GM23338 (cell line): Measurements from ENCODE around the gene EGF. TPM values are rescaled to one million over a fixed set of nuclear protein-coding genes. Genes with fewer than 3 reads are reported as not detected.

Source experiments
- ATAC-seq: fragments of 200-7000 bp; cut with Tn5 transposase; 3 replicates; pipeline ENCODE4 v1.9.1; 2020
- DNase-seq: peaks from one replicate; pipeline ENCODE4 v3.0.0-alpha.2; 2015; ENCODE audit warnings: low spot score
- H2AFZ ChIP-seq: fragments of 200-600 bp; sonication (generic); 2 replicates; pipeline ENCODE4 v1.8.0; 2016; ENCODE audit warnings: antibody characterized with exemption, mild to moderate bottlenecking, moderate library complexity
- H3F3A ChIP-seq: fragments of 200-600 bp; sonication (generic); replicated peaks from 2 replicates; pipeline ENCODE4 v1.8.0; 2017; ENCODE audit warnings: antibody characterized with exemption, mixed run types, low read depth
- H3K27ac ChIP-seq: fragments of 200-600 bp; sonication (generic); 2 replicates; pipeline ENCODE4 v1.6.1; 2016; ENCODE audit warnings: low read depth
- H3K27me3 ChIP-seq: fragments of 200-600 bp; sonication (generic); 2 replicates; pipeline ENCODE4 v1.8.0; 2016; ENCODE audit warnings: mild to moderate bottlenecking, mixed run types, moderate library complexity; ENCODE audit not compliant: insufficient read depth
- H3K36me3 ChIP-seq: fragments of 200-600 bp; sonication (generic); 2 replicates; pipeline ENCODE4 v1.8.0; 2016; ENCODE audit warnings: mild to moderate bottlenecking; ENCODE audit not compliant: insufficient read depth
- H3K4me1 ChIP-seq: fragments of 200-600 bp; sonication (generic); 2 replicates; pipeline ENCODE4 v1.8.0; 2016; ENCODE audit warnings: mild to moderate bottlenecking, moderate library complexity; ENCODE audit not compliant: insufficient read depth
- H3K4me2 ChIP-seq: fragments of 200-600 bp; sonication (generic); 2 replicates; pipeline ENCODE4 v1.7.1; 2017; ENCODE audit warnings: mixed run types
- H3K4me3 ChIP-seq: fragments of 200-600 bp; sonication (generic); 2 replicates; pipeline ENCODE4 v1.6.1; 2016; ENCODE audit warnings: mixed run types
- H3K79me2 ChIP-seq: fragments of 200-600 bp; sonication (generic); replicated peaks from 2 replicates; pipeline ENCODE4 v1.8.0; 2017; ENCODE audit warnings: mild to moderate bottlenecking; ENCODE audit not compliant: insufficient read depth
- H3K9me2 ChIP-seq: fragments of 200-600 bp; sonication (generic); 2 replicates; pipeline ENCODE4 v1.8.0; 2017; ENCODE audit not compliant: insufficient read depth
- H4K20me1 ChIP-seq: fragments of 200-600 bp; sonication (generic); replicated peaks from 2 replicates; pipeline ENCODE4 v1.8.0; 2017; ENCODE audit warnings: mild to moderate bottlenecking; ENCODE audit not compliant: insufficient read depth
- H3K27ac Mint-ChIP-seq: 2 replicates; pipeline ENCODE4 v1.8.0; 2020; ENCODE audit warnings: inconsistent platforms, mild to moderate bottlenecking, moderate library complexity, mixed read lengths
- H3K27me3 Mint-ChIP-seq: 3 replicates; pipeline ENCODE4 v1.8.0; 2022; ENCODE audit warnings: low read depth, mild to moderate bottlenecking, moderate library complexity, mixed read lengths, inconsistent platforms; ENCODE audit not compliant: insufficient read depth, poor library complexity
- H3K36me3 Mint-ChIP-seq: 3 replicates; pipeline ENCODE4 v1.8.0; 2021; ENCODE audit warnings: low read depth, mild to moderate bottlenecking, inconsistent platforms, moderate library complexity, mixed read lengths
- H3K4me1 Mint-ChIP-seq: 3 replicates; pipeline ENCODE4 v1.8.0; 2020; ENCODE audit warnings: mild to moderate bottlenecking, inconsistent platforms, mixed read lengths
- H3K4me3 Mint-ChIP-seq: 3 replicates; pipeline ENCODE4 v1.8.0; 2021; ENCODE audit warnings: moderate library complexity, mild to moderate bottlenecking, inconsistent platforms, mixed read lengths
- H3K9me3 Mint-ChIP-seq: 3 replicates; pipeline ENCODE4 v1.8.0; 2020; ENCODE audit warnings: moderate library complexity, mild to moderate bottlenecking, inconsistent platforms, mixed read lengths
- ETS1 ChIP-seq: IDR thresholded peaks from 2 replicates; pipeline ENCODE4 v1.6.1; 2016; ENCODE audit warnings: antibody characterized with exemption
- EZH2phosphoT487 ChIP-seq: fragments of 200-600 bp; sonication (generic); IDR thresholded peaks from one replicate; pipeline ENCODE4 v1.8.1; 2018; ENCODE audit warnings: antibody characterized with exemption; ENCODE audit not compliant: unreplicated experiment
- POLR2AphosphoS5 ChIP-seq: IDR thresholded peaks from 2 replicates; pipeline ENCODE4 v1.6.1; 2016; ENCODE audit warnings: antibody characterized with exemption, low read depth
- ZNF114 ChIP-seq: fragments of 250-450 bp; sonication (Bioruptor Pico); IDR thresholded peaks from 2 replicates; pipeline ENCODE4 v1.5.0; 2020; ENCODE audit warnings: mild to moderate bottlenecking, moderate library complexity
- polyA plus RNA-seq: library from polyadenylated mRNA; unstranded; fragments of >200 nt; fragmentation: Nextera tagmentation; extraction: Ambion mirVana; gene quantifications from 2 replicates; pipeline ENCODE4 v1.2.1, GENCODE V29; 2016
- total RNA-seq: library from RNA; depleted of rRNA; stranded (reverse); fragments of >200 nt; shearing (Covaris generic); gene quantifications from 2 replicates; pipeline ENCODE4 v1.2.3, GENCODE V29; 2014
- TF ChIP-seq, protein P1 (sequence below), 2 experiments: fragments of 200-600 bp in 1 of 2; sonication (generic) in 1 of 2; conservative IDR thresholded peaks; 2 replicates each; pipeline versions ENCODE4 v1.5.1 to v1.6.1; 2016 to 2017; ENCODE audit warnings: antibody characterized with exemption in 2 of 2, low read depth in 2 of 2, mild to moderate bottlenecking in 2 of 2, moderate library complexity in 1 of 2

Gene EGF
- total and polyA plus RNA-seq, 2 experiments from 2014 or later, result 1.4 to 3.0 TPM

- H3K36me3 Mint-ChIP-seq, result peaks cover 19% of the 10 kb centered on the region
- ATAC-seq (no peak), DNase-seq (no peak)
These were observed 133.9 kb downstream of the EGF start for GRCh38 chr4:110046588-110047049.

DNA sequence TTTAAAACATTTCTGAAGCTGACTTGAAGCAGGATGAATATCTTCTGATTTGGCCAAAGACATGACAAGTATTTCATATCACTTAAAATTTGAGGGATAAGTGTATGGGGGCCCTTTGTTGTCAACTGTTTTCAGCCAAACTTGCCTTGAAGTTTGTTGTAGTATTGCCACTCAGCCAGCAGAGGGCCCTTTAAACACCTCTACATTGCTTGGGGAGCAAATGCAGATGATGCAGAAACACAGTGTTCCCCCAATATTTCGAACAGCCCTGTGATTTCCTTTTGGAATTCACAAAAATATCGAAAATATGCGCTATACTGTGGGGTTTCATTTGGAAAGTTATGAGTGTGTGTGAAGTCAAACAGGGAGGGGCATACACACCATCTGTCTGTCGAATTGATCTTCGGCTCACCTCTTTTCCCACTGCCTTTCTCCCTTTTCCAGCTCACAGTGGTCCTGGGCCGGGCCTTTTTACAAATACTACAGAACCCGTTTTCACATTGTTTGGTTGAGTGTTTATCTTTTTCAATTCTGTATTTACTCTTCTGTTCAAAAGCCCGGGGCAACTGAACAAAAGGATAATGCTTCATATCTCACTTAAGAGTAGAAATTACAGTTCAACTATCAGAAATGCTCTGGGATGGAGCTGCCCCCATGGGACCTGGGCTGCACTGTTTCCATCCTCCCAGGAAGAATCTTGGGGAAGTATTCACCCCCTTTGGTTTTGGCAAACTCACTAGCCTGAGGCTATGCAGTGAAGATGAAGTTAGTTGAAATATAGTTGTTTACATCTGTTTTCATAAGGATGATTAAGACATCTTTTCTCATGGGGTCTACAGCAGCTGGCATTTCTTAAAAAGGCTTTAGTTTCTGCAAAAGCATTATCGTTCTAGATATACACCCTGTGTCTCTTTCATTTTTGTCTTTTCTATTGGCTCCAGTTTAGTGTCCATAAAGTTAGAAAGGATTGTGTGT lies 137.6 kb downstream of the EGF start:
- Histone ChIP-seq H3K36me3 (peaks cover 18% of the 10 kb centered on the region), H3K27ac (0 out of 2 replicates have a peak overlapping the region, but pooled peaks have one; percentile 74), H3K4me3 (no peak overlapping the region), H3K4me1 (no peaks in the 10 kb centered on the region), H3F3A (no peaks in the 10 kb centered on the region), H3K27me3 (no peaks in the 10 kb centered on the region), H3K9me2 (no peaks in the 10 kb centered on the region), H3K79me2 (no peaks in the 10 kb centered on the region), H3K4me2 (no peak overlapping the region), H4K20me1 (0 out of 2 replicates have a peak, but pooled peaks cover 15% of the 10 kb centered on the region), H2AFZ (no peak overlapping the region)
- H3K27ac Mint-ChIP-seq, result no peak overlapping the region; the same call in 1 of the 2 replicates
- no peaks in the 10 kb centered on the region for H3K9me3 Mint-ChIP-seq
- H3K27me3 Mint-ChIP-seq, result peaks cover 3% of the 10 kb centered on the region
- TF ChIP-seq ZNF114 (no peak), ETS1 (no peak), POLR2AphosphoS5 (no peak)
- TF ChIP-seq, protein P1, sequence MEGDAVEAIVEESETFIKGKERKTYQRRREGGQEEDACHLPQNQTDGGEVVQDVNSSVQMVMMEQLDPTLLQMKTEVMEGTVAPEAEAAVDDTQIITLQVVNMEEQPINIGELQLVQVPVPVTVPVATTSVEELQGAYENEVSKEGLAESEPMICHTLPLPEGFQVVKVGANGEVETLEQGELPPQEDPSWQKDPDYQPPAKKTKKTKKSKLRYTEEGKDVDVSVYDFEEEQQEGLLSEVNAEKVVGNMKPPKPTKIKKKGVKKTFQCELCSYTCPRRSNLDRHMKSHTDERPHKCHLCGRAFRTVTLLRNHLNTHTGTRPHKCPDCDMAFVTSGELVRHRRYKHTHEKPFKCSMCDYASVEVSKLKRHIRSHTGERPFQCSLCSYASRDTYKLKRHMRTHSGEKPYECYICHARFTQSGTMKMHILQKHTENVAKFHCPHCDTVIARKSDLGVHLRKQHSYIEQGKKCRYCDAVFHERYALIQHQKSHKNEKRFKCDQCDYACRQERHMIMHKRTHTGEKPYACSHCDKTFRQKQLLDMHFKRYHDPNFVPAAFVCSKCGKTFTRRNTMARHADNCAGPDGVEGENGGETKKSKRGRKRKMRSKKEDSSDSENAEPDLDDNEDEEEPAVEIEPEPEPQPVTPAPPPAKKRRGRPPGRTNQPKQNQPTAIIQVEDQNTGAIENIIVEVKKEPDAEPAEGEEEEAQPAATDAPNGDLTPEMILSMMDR (conservative IDR thresholded peaks at IDR 0.05; ENCODE audit: low read depth in 2 of 2), result peak; percentile 75 to 85
- H3K4me1 Mint-ChIP-seq, result no peaks in the 10 kb centered on the region; the same call in 2 of the 3 replicates
- H3K4me3 Mint-ChIP-seq, result no peak overlapping the region
- H3K36me3 Mint-ChIP-seq, result peaks cover 23% of the 10 kb centered on the region
- ATAC-seq, result peak; percentile 65
- DNase-seq, result peak; percentile 69

More at GRCh38 chr4:110046588-110047049, 133.9 kb downstream of the EGF start:
- Mint-ChIP-seq H3K4me3 (no peak overlapping the region), H3K27ac (no peak overlapping the region), H3K9me3 (no peaks in the 10 kb centered on the region), H3K27me3 (peaks cover 3% of the 10 kb centered on the region), H3K4me1 (peaks cover 9% of the 10 kb centered on the region; the same call in 2 of the 3 replicates)
- TF ChIP-seq EZH2phosphoT487, result no peak
- Histone ChIP-seq H3K36me3 (peaks cover 8% of the 10 kb centered on the region; the same call in 1 of the 2 replicates), H3K4me2 (no peak overlapping the region), H4K20me1 (0 out of 2 replicates have a peak, but pooled peaks cover 15% of the 10 kb centered on the region), H3K4me1 (peaks cover 7% of the 10 kb centered on the region; the same call in 1 of the 2 replicates), H3K27me3 (no peaks in the 10 kb centered on the region), H3K27ac (no peak overlapping the region), H3K79me2 (no peaks in the 10 kb centered on the region), H2AFZ (no peak overlapping the region), H3K9me2 (no peaks in the 10 kb centered on the region), H3K4me3 (no peak overlapping the region), H3F3A (no peaks in the 10 kb centered on the region)
